GM18508 (cell line): Measurements from ENCODE around the gene TMSB15B.
"Not testable (repeated sequence)": the region's sequence is repeated elsewhere in the genome, so short reads cannot be mapped to it uniquely, and the experiment has no call there.

Experiments
- ATAC-seq: cut with Tn5 transposase; IDR thresholded peaks from one replicate; pipeline ENCODE4 v1.9.1; 2021; ENCODE audit warnings: moderate number of reproducible peaks; ENCODE audit not compliant: insufficient read depth, unreplicated experiment

The TMSB15B gene

GRCh38 chrX:104015576-104015975 is 53.1 kb downstream of the TMSB15B start:
- not testable (repeated sequence) for ATAC-seq
